Hematopoietic multipotent progenitor cell treated with erythropoietin and hydrocortisone succinate and interleukin-3 and kit ligand, for 8 days (in vitro differentiated cells): ENCODE results near the gene C22orf31.
"Not testable (repeated sequence)": the region's sequence is repeated elsewhere in the genome, so short reads cannot be mapped to it uniquely, and the experiment has no call there.

Source experiments
- DNase-seq: peaks from one replicate; pipeline ENCODE4 v3.0.0-alpha.2; 2015

Gene C22orf31

DNA sequence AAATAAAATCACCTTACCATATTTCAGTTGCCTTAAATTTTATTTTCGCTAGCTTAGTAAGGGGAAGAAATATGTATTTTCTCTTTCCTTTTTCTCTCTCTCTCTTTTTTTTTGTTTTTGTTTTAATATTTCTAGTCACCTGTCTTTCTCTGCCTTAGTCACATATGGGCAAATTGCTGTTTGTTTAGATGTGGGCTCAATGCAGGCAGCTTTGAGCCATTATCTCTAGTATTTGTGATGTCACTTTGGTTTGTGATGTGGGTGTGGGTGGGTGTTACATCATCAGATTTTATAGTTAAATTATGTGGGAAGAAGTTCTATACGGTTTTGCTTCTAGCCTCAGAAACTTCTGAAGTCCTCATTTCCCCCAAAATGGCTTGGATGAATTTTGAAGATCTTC is at the start of gene C22orf31:
Gene C22orf31, minus strand, starts transcription at position 59 of the 400 bp plus-strand sequence. Its CDS starts 39 bp downstream, at position 20.
- DNase-seq, result no peak

GRCh38 chr22:29110946-29111345 is 49.3 kb upstream of the C22orf31 start:
- DNase-seq, result no peak

DNA sequence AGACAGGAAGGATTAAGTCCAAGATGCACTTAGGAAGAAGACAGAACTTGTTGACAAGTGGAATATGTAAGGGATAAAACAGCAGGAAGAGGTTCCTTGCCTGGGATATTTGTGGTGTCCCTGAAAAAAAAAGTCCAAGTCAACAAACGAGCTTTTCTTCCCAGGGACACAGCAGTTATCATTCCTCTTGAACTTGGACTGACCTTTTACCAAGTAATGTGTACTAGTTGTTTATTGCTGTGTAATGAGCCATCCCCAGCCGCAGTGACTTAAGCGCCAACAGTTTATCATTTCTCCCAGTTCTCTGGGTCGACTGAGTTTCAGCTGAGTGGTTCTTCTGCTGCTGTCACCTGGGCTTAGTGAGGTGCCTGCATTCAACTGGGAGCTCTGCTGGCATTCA is 48.2 kb upstream of the C22orf31 start:
- no peak for DNase-seq

GRCh38 chr22:29108137-29108536 is 46.5 kb upstream of the C22orf31 start:
- no peak for DNase-seq

GRCh38 chr22:29106839-29107238 is 45.2 kb upstream of the C22orf31 start:
- no peak for DNase-seq

GRCh38 chr22:29105468-29105867 is 43.8 kb upstream of the C22orf31 start:
- DNase-seq, result no peak

DNA sequence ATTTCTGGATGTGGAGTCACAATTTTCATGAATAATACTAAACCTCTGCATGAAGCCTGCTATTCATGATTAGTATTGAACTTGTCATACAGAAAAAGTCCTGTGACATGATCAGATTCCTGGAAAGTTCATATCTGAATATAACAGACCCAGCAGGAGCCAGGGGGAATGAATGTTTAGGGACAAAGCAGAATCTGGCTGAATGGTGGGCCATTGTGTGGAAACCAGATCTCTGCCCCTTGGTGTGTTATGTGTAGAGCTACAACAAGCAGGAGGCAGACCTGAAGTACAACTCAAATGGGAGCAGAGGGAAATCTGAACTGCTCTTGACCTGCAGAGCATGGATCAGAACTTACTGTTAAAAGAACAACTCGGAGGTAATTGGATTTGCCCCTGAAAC is 41.5 kb upstream of the C22orf31 start:
- DNase-seq, result peak; percentile 54

DNA sequence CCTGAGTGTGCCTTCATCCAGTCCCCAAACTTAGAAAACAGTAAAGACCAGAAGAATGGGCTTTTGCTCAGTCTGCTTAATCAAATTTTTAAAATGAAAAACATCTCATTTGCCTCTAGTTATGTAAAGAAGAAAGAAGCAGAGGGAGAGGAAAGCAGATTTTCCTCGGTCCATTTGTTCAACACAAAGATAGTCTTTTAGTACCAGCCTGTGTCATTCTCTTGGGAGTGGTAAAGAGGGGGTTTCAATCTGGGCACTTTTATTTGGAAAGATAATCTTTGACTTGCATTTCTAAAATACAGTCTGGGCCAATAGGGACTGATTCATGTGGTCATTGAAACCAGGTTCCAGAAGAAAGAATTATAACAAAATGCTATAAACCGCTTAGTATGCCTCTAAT is 40.7 kb upstream of the C22orf31 start:
- no peak for DNase-seq

- DNase-seq, result no peak
Measured at GRCh38 chr22:29098296-29098695, 36.7 kb upstream of the C22orf31 start.

GRCh38 chr22:29096736-29097669 is 35.4 kb upstream of the C22orf31 start:
- DNase-seq, result peak; percentile 98

DNA sequence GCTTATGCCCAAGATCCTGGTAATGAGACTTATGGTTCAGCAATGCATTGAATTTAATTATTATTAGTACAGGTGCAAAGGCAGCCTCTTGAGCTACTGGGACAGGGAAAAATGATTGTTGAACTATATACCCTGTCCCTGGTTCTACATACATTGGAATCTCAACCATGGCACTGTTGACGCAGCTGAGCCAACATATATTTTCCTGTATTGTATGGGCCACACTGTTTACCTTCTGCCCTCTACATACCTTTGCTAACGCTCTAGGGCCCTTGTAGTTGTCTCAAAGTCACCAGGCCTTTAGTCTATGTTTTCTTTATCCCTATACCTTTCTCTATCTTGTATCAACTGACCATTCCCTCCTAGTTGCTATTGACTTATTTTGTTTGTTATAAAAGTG is 33.8 kb upstream of the C22orf31 start:
- DNase-seq, result no peak

- no peak for DNase-seq
Measured at GRCh38 chr22:29093501-29094300, 32.1 kb upstream of the C22orf31 start.

GRCh38 chr22:29093030-29093429 is 31.4 kb upstream of the C22orf31 start:
- no peak for DNase-seq

DNA sequence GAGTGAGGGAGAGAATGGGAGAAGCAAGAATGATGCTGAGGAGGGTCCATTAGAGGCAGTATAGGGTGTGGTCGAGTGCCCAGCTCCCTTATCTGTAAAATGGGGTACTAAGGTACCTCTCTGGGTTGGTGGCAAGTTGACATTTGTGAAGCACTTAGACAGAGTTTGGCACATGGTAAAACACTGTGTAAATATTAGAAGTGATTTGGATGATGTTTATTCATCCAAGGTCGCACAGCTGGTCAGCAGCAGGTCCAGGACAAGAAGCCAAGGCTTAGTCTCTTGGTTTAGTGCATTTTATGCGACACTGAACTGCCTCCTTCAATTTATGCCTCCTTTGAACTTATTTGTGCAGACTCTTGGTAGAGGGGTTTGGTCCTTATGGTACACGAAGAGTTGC is 30.6 kb upstream of the C22orf31 start:
- no peak for DNase-seq

- DNase-seq, result no peak
Measured at GRCh38 chr22:29090039-29090438, 28.4 kb upstream of the C22orf31 start.

GRCh38 chr22:29089507-29089906 is 27.9 kb upstream of the C22orf31 start:
- DNase-seq, result peak; percentile 63

- DNase-seq, result peak; percentile 57
Measured at GRCh38 chr22:29088809-29089208, 27.2 kb upstream of the C22orf31 start.

- no peak for DNase-seq
Measured at GRCh38 chr22:29087012-29087411, 25.4 kb upstream of the C22orf31 start.

DNA sequence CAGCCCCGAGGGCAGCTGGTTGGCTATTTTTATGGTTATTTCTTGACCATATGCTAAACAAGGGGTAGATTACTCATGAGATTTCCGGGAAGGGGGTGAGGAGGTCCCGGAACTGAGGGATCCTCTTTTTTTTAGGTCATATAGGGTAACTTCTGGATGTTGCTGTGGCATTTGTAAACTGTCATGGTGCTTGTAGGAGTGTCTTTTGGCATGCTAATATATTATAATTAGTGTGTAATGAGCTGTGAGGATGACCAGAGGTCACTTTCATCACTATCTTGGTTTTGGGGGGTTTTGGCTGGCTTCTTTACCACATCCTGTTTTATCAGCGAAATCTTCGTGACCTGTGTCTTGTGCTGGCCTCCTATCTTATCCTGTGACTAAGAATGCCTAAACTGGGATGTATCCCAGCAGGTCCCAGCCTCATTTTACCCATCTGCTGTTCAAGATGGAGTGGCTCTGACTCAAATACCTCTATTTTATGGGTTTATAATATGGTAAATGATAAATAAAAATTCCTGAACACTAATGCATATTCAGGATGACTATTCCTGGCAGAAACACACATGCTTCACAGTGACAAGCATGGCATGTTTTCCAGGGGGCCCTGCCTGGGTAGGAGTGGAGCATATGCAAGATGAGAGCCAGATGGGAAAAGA is 22.4 kb upstream of the C22orf31 start:
- DNase-seq, result peak; percentile 74

GRCh38 chr22:29083576-29083932 is 21.9 kb upstream of the C22orf31 start:
- not testable (repeated sequence) for DNase-seq

GRCh38 chr22:29082826-29083545 is 21.4 kb upstream of the C22orf31 start:
- no peak for DNase-seq

- DNase-seq, result peak; percentile 49
Measured at GRCh38 chr22:29081517-29082236, 20.0 kb upstream of the C22orf31 start.
